H1 (cell line): ENCODE data around the gene CARD18. TPM values are rescaled to one million over a fixed set of nuclear protein-coding genes. Genes with fewer than 3 reads are reported as not detected.
"Not testable (repeated sequence)": the region's sequence is repeated elsewhere in the genome, so short reads cannot be mapped to it uniquely, and the experiment has no call there.

Source experiments
- CTCF ChIA-PET: fragments of 300-600 bp; sonication (Branson Sonifier 250); formaldehyde crosslinking; loops from one replicate; lab custom pipeline; 2021; ENCODE audit not compliant: partially characterized antibody; lab: Charles Lee
- POLR2A ChIA-PET: fragments of 300-600 bp; sonication (Branson Sonifier 250); formaldehyde crosslinking; loops from one replicate; lab custom pipeline; 2021; ENCODE audit warnings: inconsistent platforms; ENCODE audit not compliant: partially characterized antibody; lab: Charles Lee
- DNase-seq, 2 experiments: peaks; one replicate each; pipeline versions ENCODE4 v3.0.0 to v3.0.0-alpha.2; 2010 to 2022; ENCODE audit warnings: low spot score in 2 of 2, low read depth in 1 of 2, mixed read lengths in 1 of 2
- FAIRE-seq: peaks from 2 replicates; lab custom pipeline; 2011; peaks lifted over from hg19 to GRCh38; lab: Jason Lieb, UNC
- H2AFZ ChIP-seq: 2 replicates; pipeline ENCODE4 v1.8.1; 2012; ENCODE audit warnings: low read length, inconsistent platforms
- H2AK5ac ChIP-seq: 2 replicates; pipeline ENCODE4 v1.6.1; 2013; ENCODE audit warnings: low read depth, low read length
- H2BK120ac ChIP-seq: replicated peaks from 2 replicates; pipeline ENCODE3; 2013; ENCODE audit warnings: low read depth, low read length, inconsistent platforms
- H2BK12ac ChIP-seq: 2 replicates; pipeline ENCODE4 v1.6.1; 2013; ENCODE audit warnings: low read depth, low read length
- H2BK15ac ChIP-seq: 2 replicates; pipeline ENCODE4 v1.6.1; 2013; ENCODE audit warnings: low read length
- H2BK20ac ChIP-seq: 2 replicates; pipeline ENCODE4 v1.6.1; 2013; ENCODE audit warnings: low read length
- H2BK5ac ChIP-seq: 2 replicates; pipeline ENCODE4 v1.6.1; 2013; ENCODE audit warnings: low read depth, low read length
- H3K14ac ChIP-seq: 2 replicates; pipeline ENCODE4 v1.6.1; 2013; ENCODE audit warnings: inconsistent platforms; ENCODE audit not compliant: insufficient read length
- H3K18ac ChIP-seq: 2 replicates; pipeline ENCODE4 v1.6.1; 2013; ENCODE audit warnings: low read length; ENCODE audit errors: extremely low read depth
- H3K23ac ChIP-seq: 2 replicates; pipeline ENCODE4 v1.6.1; 2013; ENCODE audit warnings: inconsistent platforms; ENCODE audit not compliant: insufficient read length
- H3K23me2 ChIP-seq: 2 replicates; pipeline ENCODE4 v1.6.1; 2013; ENCODE audit warnings: low read depth, low read length
- H3K27ac ChIP-seq: 2 replicates; pipeline ENCODE4 v1.6.1; 2011; ENCODE audit warnings: low read depth, low read length, inconsistent platforms
- H3K27me3 ChIP-seq, 4 experiments: replicated peaks in 1 of 4; 1 replicate in 1 of 4; 2 replicates in 3 of 4; pipeline versions ENCODE4 v1.6.1 to v1.8.1; 2011 to 2013; ENCODE audit warnings: low read length in 3 of 4, mild to moderate bottlenecking in 3 of 4, inconsistent platforms in 2 of 4, mixed read lengths in 2 of 4, moderate library complexity in 1 of 4; ENCODE audit not compliant: control insufficient read depth in 3 of 4, insufficient read depth in 3 of 4; ENCODE audit errors: extremely low read depth in 1 of 4
- H3K36me3 ChIP-seq, 4 experiments: 2 replicates each; pipeline versions ENCODE4 v1.6.1 to v1.8.1; 2011 to 2013; ENCODE audit warnings: mild to moderate bottlenecking in 4 of 4, low read length in 3 of 4, moderate library complexity in 2 of 4, control low read depth in 1 of 4, inconsistent platforms in 1 of 4; ENCODE audit not compliant: insufficient read depth in 4 of 4, control insufficient read depth in 2 of 4
- H3K4ac ChIP-seq: replicated peaks from 2 replicates; pipeline ENCODE3; 2013; ENCODE audit warnings: low read length, low read depth, mixed read lengths, inconsistent platforms; ENCODE audit not compliant: insufficient read length
- H3K4me1 ChIP-seq, 4 experiments: replicated peaks in 1 of 4; 1 replicate in 1 of 4; 2 replicates in 3 of 4; pipeline versions ENCODE4 v1.6.1 to v1.8.1; 2011 to 2013; ENCODE audit warnings: low read length in 3 of 4, inconsistent platforms in 2 of 4, mixed read lengths in 1 of 4; ENCODE audit not compliant: insufficient read depth in 4 of 4, control insufficient read depth in 3 of 4
- H3K4me2 ChIP-seq, 2 experiments: 2 replicates each; pipeline versions ENCODE4 v1.6.1 to v1.8.1; 2011 to 2013; ENCODE audit warnings: low read depth in 2 of 2, low read length in 2 of 2, control low read depth in 1 of 2, inconsistent platforms in 1 of 2, mild to moderate bottlenecking in 1 of 2; ENCODE audit not compliant: insufficient read depth in 1 of 2
- H3K4me3 ChIP-seq, 4 experiments: fragments of 200-600, 300-600 bp in 1 of 4; sonication (generic), shearing (Covaris generic), sonication (Bioruptor Twin) in 1 of 4; 2 replicates each; pipeline versions ENCODE4 v1.5.1 to v1.8.1; 2011 to 2016; ENCODE audit warnings: low read length in 4 of 4, low read depth in 3 of 4, control low read depth in 2 of 4, inconsistent platforms in 2 of 4, mild to moderate bottlenecking in 2 of 4, mixed read lengths in 1 of 4, moderate library complexity in 1 of 4; ENCODE audit not compliant: insufficient read depth in 2 of 4; ENCODE audit errors: extremely low read depth in 1 of 4
- H3K56ac ChIP-seq: replicated peaks from 2 replicates; pipeline ENCODE3; 2013; ENCODE audit warnings: low read depth, mild to moderate bottlenecking, mixed read lengths, low read length, inconsistent platforms; ENCODE audit not compliant: insufficient read length
- H3K79me1 ChIP-seq: 2 replicates; pipeline ENCODE4 v1.6.1; 2013; ENCODE audit warnings: low read depth, low read length, control low read depth
- H3K79me2 ChIP-seq, 2 experiments: 2 replicates each; pipeline versions ENCODE4 v1.6.1 to v1.8.1; 2012 to 2013; ENCODE audit warnings: low read length in 2 of 2, mild to moderate bottlenecking in 2 of 2, inconsistent platforms in 1 of 2; ENCODE audit not compliant: insufficient read depth in 2 of 2, control insufficient read depth in 1 of 2
- H3K9ac ChIP-seq, 4 experiments: replicated peaks in 1 of 4; 1 replicate in 1 of 4; 2 replicates in 3 of 4; pipeline versions ENCODE4 v1.6.1 to v1.8.1; 2011 to 2013; ENCODE audit warnings: low read depth in 3 of 4, low read length in 3 of 4, control low read depth in 2 of 4, mild to moderate bottlenecking in 2 of 4, moderate library complexity in 2 of 4, inconsistent platforms in 1 of 4; ENCODE audit errors: extremely low read depth in 1 of 4
- H3K9me3 ChIP-seq, 2 experiments: 2 replicates each; pipeline versions ENCODE4 v1.6.1 to v1.8.1; 2012 to 2013; ENCODE audit warnings: mild to moderate bottlenecking in 2 of 2, moderate library complexity in 2 of 2, control low read depth in 1 of 2, inconsistent platforms in 1 of 2, low read depth in 1 of 2, low read length in 1 of 2, mixed read lengths in 1 of 2; ENCODE audit not compliant: insufficient read depth in 2 of 2
- H4K20me1 ChIP-seq, 2 experiments: replicated peaks in 1 of 2; 2 replicates each; pipeline versions ENCODE3 to v1.8.1; 2011 to 2013; ENCODE audit warnings: inconsistent platforms in 2 of 2, low read length in 2 of 2, mild to moderate bottlenecking in 1 of 2; ENCODE audit not compliant: insufficient read depth in 2 of 2, control insufficient read depth in 1 of 2
- H4K5ac ChIP-seq: 2 replicates; pipeline ENCODE4 v1.6.1; 2013; ENCODE audit warnings: low read length, low read depth, mixed read lengths, inconsistent platforms; ENCODE audit not compliant: insufficient read length
- H4K8ac ChIP-seq: 2 replicates; pipeline ENCODE4 v1.8.0; 2013; ENCODE audit warnings: mild to moderate bottlenecking, moderate library complexity, low read length, inconsistent platforms; ENCODE audit not compliant: insufficient read depth; ENCODE audit errors: extremely low read depth
- H4K91ac ChIP-seq: replicated peaks from 2 replicates; pipeline ENCODE3; 2013; ENCODE audit warnings: low read length, mixed read lengths, inconsistent platforms; ENCODE audit not compliant: insufficient read length
- WGBS, 2 experiments: shearing (Covaris generic) in 1 of 2; methylation state at CpG; one replicate each; pipeline versions ENCODE4 v1.1.6 to v1.1.7; 2013 to 2015; ENCODE audit warnings: low lambda C conversion rate in 2 of 2, mixed read lengths in 2 of 2, inconsistent platforms in 1 of 2, low coverage in 1 of 2, missing lambda C conversion rate in 1 of 2; ENCODE audit not compliant: insufficient replicate concordance in 2 of 2, insufficient coverage in 1 of 2, insufficient read length in 1 of 2; ENCODE audit errors: extremely low coverage in 1 of 2, missing lambda C conversion rate in 1 of 2; 5-methylcytosine and 5-hydroxymethylcytosine counted together
- polyA plus RNA-seq, 7 experiments: library from polyadenylated mRNA; depleted of rRNA in 3 of 7; stranded (reverse) in 5 of 7; unstranded in 2 of 7; fragments of >200 nt in 5 of 7; fragments of 200-250 nt in 2 of 7; gene quantifications; 1 replicate in 5 of 7; 2 replicates in 1 of 7; 4 replicates in 1 of 7; pipeline versions ENCODE4 v1.2.1 to v1.2.3, GENCODE V29; 2011 to 2013; ENCODE audit warnings: missing spikeins in 2 of 7, mixed read lengths in 2 of 7
- total RNA-seq: library from RNA; stranded (reverse); fragmentation: NEBNext Ultra II Directional; extraction: Animal tissue kit (Norgen Biotek cat#: 25700); gene quantifications from 2 replicates; pipeline ENCODE4 v1.2.1, GENCODE V29; 2021

Gene CARD18
- total and polyA plus RNA-seq, 2 of the 8 experiments (the other 6 are each of a cell fraction or from before 2014, with no cell fraction given), result not detected

- H2AK5ac ChIP-seq, H3K4me1 ChIP-seq, H3K36me3 ChIP-seq, CTCF ChIA-PET, H3K79me1 ChIP-seq, H3K27me3 ChIP-seq, H3K56ac ChIP-seq, H2BK20ac ChIP-seq, H3K27ac ChIP-seq, H3K4me3 ChIP-seq, H2BK12ac ChIP-seq, DNase-seq, H3K23me2 ChIP-seq, H3K9ac ChIP-seq, H3K79me2 ChIP-seq, H4K5ac ChIP-seq, H3K4ac ChIP-seq, FAIRE-seq, H3K9me3 ChIP-seq, H3K14ac ChIP-seq, H3K4me2 ChIP-seq, H2BK120ac ChIP-seq, H2AFZ ChIP-seq, POLR2A ChIA-PET, H2BK15ac ChIP-seq, H4K8ac ChIP-seq, H2BK5ac ChIP-seq, H3K23ac ChIP-seq, H4K20me1 ChIP-seq, H3K18ac ChIP-seq, H4K91ac ChIP-seq: not testable (repeated sequence)
- WGBS, 2 experiments, result 91% methylated on average over 2 of the region's 2 CpGs; no CpG with 5 or more reads in 1 of the 2 experiments
These were observed 40.0 kb downstream of the CARD18 start for GRCh38 chr11:105099594-105099993.
